Stimulated activated naive CD4-positive, alpha-beta T cell (primary cell): ENCODE data around the gene APBB3.
A peak's percentile ranks its signal among the peaks of the same experiment; 100 is the strongest.

ENCODE experiments used
- DNase-seq, 6 experiments: peaks; one replicate each; lab custom pipeline; 2025; lab: John Stamatoyannopoulos, UW

APBB3 gene

GRCh38 chr5:140553657-140554056, 10.7 kb downstream of the APBB3 start:
- no peak for DNase-seq

DNA sequence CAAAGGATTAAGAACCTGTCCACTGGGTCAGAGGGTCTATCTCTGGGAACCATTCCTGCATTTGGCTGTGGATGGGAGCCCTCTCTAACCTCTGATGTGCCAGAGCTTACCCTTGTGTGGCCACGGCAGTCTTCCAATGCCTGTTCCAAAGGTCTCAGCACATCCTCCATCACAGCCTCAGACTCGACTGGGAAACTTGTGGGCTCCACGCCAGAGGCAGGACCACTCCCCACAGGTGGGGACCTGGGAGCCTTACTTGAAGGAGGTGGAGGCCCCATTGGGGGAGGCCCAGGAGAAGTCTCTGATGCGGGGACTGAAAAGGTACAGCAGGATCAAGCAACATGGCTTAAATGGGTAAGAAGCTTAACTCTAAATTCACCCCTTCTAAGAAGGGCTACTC, 12.5 kb downstream of the APBB3 start:
- no peak for DNase-seq

DNA sequence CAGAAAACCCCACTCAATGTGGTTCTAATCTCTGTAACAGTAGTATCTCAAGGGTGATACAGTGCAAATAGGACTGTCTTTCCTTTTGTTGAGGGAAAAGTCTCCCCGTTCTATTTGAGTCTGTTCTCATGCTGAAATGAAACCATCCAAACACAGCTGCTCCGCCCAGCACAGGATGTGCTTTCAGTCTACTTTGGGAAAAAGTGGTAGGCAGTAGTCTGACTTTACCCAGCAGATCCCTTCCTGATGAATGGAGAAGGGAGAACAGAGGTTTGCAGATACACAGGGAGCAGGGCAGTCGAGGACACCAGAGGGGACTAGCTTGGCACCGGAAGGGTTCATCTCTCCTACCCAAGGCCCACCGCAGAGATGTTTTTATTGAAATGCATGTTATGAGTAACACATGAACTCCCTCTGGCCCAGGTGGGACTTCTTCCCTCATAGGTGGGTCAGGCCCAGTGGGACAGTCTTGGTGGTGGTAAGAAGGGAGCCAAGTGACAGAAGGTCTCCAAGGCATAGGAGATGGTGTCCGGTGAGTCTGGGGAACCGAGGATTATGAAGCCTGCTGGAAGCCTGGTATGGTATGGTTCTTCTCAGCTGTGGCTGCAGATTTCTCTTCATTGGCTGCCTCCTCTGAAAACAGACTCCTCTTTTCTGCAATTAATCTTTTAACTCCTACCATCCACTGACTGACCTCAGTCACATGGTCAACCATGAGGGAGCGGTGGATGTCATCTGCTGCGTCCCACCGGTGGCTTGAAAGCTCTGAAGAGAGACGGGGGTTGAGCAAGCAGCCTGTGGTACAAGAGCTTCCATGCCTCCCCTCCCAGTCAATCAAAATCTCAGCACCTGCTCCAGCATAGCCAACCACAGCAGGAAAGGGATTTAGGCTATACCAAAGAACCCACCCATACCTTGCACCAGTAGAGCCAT, 14.0 kb downstream of the APBB3 start:
- DNase-seq = no peak

DNA sequence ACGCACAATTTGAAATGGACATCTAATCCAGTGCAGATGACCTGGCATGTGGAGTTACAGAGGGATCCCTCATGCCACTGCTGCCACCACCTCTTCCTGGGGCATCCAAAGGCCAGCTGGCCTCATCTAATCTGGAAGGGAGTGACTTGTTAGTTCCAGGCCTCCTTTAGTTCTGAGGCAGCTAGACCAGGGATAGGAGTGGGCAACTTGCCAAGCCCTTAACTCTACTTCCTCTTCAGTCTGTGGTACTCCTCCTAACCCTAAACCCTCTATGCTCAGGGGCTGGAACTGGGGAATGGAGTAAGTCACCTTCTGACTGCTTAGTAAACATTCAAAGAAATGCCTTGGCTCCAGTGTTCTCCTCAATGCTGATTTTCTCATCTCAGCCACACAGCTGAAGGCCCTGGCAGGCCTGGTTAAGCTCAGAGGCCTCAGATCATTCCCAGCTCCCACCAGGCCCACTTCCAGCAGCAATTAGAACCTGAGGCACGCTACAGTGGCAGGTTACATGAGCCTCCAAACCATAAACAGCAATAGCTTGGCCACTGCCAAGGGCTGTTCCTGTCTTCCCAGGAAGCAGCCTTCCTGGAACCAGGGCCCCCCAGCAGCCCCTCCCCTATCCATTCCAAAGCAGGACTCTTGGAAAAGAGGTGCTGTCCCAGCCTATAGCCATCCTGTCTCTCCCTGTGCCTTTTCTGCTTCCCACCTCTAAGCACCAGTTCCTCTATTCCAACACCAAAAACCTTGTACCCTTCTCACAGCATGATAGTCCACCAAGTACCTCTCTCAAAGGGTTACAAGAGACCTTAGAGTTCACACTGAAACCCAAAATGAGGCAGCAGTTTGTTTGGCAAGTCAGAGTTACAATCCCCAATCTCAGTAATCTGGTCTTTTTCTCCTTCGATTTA, 14.9 kb downstream of the APBB3 start:
- no peak for DNase-seq

DNA sequence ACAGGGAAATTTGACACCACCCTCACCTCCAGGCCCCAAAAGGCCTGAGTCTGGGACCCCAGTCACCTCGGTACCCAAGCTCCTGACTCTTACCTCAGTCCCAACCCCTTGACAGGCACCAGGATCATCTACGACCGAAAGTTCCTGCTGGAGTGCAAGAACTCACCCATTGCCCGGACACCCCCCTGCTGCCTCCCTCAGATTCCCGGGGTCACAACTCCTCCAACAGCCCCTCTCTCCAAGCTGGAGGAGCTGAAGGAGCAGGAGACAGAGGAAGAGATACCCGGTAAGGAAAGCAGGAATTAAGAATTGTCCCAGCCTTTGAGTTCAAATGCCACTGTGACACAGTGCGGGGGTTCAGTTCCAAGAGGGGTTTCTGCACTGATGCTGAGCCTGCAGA, 15.6 kb downstream of the APBB3 start:
- DNase-seq = no peak

DNA sequence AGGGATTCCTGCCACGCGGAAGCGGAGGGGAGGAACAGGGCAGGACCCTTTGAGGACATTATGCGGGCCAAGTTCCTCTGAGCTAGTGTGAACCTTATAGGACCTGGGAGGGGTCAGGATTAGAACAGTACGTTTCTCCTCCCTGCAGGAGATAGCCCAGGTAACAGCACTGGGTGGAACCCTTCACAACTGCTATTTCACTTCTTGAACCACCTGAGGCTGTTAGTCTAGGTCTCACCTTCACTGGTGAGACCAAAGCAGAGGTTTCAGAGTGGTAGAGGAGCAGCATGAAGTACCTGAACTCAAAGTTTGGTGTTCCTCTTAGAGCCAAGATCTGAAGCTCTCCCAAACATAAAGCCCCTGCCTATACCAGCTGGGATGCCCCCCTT, 16.1 kb downstream of the APBB3 start:
- peak in 1 of 6 experiments; percentile 20 for DNase-seq

DNA sequence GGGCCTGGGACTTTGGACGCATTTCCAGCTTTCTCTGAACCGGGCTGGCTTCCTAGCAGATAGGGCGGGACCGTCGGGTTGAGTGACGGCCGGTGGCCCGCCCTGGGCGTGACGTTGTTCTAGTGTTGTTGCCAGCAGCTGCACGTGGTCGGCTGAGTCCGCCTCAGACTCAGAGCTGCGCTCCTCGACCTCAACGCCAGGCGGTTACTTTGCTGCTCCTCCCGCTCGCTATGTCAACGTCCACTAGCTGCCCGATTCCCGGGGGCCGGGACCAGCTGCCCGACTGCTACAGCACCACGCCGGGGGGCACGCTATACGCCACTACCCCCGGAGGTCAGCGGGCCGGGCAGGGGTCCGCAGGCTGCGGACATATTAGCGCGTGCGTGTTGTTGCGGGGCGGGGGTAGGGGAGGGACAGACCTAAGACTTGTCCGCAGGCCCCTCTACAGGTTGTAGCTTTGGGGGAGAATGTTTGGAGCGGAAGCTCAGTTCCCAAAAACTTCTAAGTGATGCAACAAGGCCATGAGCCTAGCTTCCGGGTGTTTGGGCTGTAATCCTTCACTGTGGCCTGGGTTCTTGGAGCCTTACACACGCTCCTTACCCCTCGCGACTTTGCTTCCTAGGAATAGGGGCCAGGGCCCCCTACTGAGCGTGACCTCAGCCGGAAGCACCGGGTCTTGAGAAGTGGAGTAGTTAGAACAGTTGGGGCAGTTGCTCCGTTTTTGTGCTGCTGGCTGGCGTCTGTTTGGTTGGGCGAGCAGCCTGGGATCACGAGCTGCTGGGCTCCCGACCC, 16.7 kb downstream of the APBB3 start, which contains the start of gene EIF4EBP3:
Gene EIF4EBP3, plus strand, starts transcription at position 155 of the 792 bp plus-strand sequence. Its CDS starts 76 bp downstream, at position 231.
- DNase-seq = peak; percentile 78 to 88 (median 84)

GRCh38 chr5:140546851-140547507, 17.4 kb downstream of the APBB3 start:
- DNase-seq = no peak

GRCh38 chr5:140545606-140546005, 18.8 kb downstream of the APBB3 start:
- DNase-seq = no peak

- DNase-seq = no peak
These were observed 19.4 kb downstream of the APBB3 start for GRCh38 chr5:140544986-140545385.

DNA sequence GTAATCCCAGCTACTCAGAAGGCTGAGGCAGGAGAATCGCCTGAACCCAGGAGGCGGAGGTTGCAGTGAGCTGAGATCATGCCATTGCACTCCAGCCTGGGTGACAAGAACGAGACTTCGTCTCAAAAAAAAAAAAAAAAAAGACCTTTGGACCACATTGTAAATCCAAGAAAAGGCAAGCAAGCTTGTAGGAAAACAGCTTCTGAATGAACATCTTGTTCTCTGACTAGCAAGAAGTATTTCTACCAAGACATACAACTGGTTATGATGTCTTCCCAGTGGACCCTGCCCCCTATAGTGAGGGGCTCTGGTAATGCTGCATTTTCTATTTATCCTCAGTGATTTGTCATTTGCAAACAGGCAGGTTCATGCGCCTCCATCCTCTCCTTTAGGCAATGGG, 21.4 kb downstream of the APBB3 start:
- no peak for DNase-seq

DNA sequence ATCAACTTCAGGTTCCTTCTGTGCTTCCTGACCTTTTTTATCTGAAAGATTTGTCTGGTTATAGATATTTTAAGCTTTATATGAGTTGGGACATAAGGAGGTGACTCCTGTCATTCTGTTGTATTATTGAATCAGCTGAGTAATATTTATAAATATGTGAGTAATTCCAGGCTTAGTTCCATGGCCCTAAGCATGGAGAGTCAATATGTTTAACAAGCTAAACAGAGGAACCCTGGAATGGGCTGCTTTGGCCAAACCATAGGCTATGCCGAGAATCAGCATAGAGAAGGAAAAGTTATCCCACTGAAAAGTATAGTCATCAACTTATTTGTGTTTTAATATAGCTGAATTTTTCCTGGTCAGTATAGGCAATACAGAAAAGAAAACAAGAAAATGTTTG, 24.2 kb downstream of the APBB3 start:
- DNase-seq = no peak

GRCh38 chr5:140524003-140524402, 40.4 kb downstream of the APBB3 start:
- DNase-seq = no peak

- no peak for DNase-seq
These were observed 51.3 kb downstream of the APBB3 start for GRCh38 chr5:140513124-140513523.

- DNase-seq = no peak
These were observed 54.5 kb downstream of the APBB3 start for GRCh38 chr5:140509898-140510297.
